Measurements from ENCODE around the gene PROCR. TPM values are rescaled to one million over a fixed set of nuclear protein-coding genes. Genes with fewer than 3 reads are reported as not detected.

PROCR gene
- total and polyA plus RNA-seq, 9 of the 15 experiments (the other 6 are each of a cell fraction or from before 2014, with no cell fraction given), result 1.6 to 7.1 (median 4.0) TPM

- TF ChIP-seq ZNF407 (IDR thresholded peaks at IDR 0.05; ENCODE audit: low read depth) (no peak), ZBTB8A (IDR thresholded peaks at IDR 0.05; ENCODE audit: partially characterized antibody) (no peak), TRIM28 (IDR thresholded peaks at IDR 0.05) (no peak), SAP30 (IDR thresholded peaks at IDR 0.05; ENCODE audit: borderline replicate concordance, insufficient read depth, low read depth, low read length, poor library complexity, severe bottlenecking) (no peak), MXD1 (CRISPR knock-in tag; IDR thresholded peaks at IDR 0.05; ENCODE audit: borderline replicate concordance, poor library complexity, severe bottlenecking) (no peak), EGR1 (conservative IDR thresholded peaks at IDR 0.05) (no peak), SRF (CRISPR knock-in tag; IDR thresholded peaks at IDR 0.05) (no peak), POLR2H (tag; IDR thresholded peaks at IDR 0.05; ENCODE audit: low read depth) (no peak), MTA1 (IDR thresholded peaks at IDR 0.05; ENCODE audit: borderline replicate concordance) (no peak), ZNF57 (CRISPR knock-in tag; IDR thresholded peaks at IDR 0.05) (no peak), ZNF217 (CRISPR knock-in tag; IDR thresholded peaks at IDR 0.05) (no peak), U2AF1 (optimal IDR thresholded peaks at IDR 0.05; ENCODE audit: low read depth, low read length) (no peak), RFX1 (IDR thresholded peaks at IDR 0.05) (no peak), ZNF561 (CRISPR knock-in tag; conservative IDR thresholded peaks at IDR 0.05) (no peak), ZNF639 (CRISPR knock-in tag; conservative IDR thresholded peaks at IDR 0.05 in 1 of 2, IDR thresholded peaks at IDR 0.05 in 1 of 2) (no peak), GTF2A2 (tag; IDR thresholded peaks at IDR 0.05) (no peak), NONO (IDR thresholded peaks at IDR 0.05; ENCODE audit: low read depth in 2 of 2, low read length in 1 of 2) (no peak), ZNF12 (CRISPR knock-in tag; IDR thresholded peaks at IDR 0.05) (no peak)
Measured at GRCh38 chr20:35207950-35208611, 36.2 kb downstream of the PROCR start (continued).
